Measurements from ENCODE around the gene SHROOM4. TPM values are rescaled to one million over a fixed set of nuclear protein-coding genes. Genes with fewer than 3 reads are reported as not detected.

Gene SHROOM4
- polyA plus RNA-seq, 3 donors = 0.78 to 8.3 (median 6.4) TPM

DNA sequence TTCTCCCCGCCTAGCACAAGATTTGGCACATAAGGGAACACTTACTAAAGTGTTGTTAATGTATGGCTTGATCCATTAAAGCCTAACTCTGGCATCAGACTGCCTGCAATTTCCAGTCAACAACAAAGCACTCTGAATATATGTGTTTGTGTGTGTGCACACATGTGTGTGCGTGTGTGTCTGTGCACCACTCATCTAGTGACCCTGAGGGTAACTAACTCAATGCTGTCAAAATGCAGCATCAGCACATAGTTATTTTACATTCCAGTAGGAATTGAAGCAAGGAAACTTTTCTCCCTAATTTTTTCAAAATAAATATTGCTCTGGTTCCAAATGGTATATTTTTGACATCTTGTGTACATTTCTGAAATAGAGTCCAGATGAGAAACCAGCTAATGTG, 94.4 kb downstream of the SHROOM4 start:
- no peak overlapping the region for H3K27ac ChIP-seq (ENCODE audit: low read depth, low read length)
- 82 to 100% (median 92%) methylated on average over 2 of the region's 2 CpGs for WGBS, 3 donors

DNA sequence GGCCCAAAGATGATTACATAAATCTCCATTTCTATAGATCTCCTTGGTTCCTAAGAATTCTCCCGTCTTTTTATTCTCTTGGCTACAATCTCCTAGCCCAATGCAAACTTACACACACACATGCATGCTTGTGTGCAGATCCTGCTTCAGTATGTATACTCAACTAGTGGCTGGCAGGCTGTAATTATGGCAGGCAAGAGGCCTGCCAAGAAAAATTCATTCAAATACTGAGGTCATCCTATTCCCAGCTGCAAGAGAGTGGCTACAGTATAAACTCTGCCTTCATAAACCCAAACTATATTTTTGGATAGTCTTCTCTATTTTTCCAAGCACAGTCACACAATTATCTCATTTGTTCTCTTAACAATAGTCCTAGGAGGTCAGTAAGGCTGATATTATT, 95.2 kb downstream of the SHROOM4 start:
- WGBS, 3 donors = 80 to 100% (median 92%) methylated on average over 1 of the region's 1 CpG
- no peak overlapping the region for H3K27ac ChIP-seq (ENCODE audit: low read depth, low read length)

DNA sequence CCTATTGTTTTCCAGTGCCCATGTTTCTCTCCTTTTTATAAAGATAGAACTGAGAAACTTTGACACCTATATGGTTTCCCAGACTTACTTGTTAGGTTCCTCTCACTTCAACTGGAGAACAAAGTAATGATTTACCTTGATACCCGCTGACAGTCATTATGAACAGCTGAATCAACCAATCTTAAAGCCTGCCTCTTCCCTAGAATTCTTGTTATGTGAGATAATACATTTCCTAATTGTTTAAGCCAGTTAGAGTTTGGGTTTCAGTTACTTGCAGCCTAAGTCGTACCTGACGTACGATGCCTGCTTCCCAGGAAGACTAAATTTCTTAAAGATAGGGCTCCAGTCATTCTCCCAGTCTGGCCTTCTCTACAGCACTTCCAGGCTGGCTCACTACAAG, 97.3 kb downstream of the SHROOM4 start:
- no peak overlapping the region for H3K27ac ChIP-seq (ENCODE audit: low read depth, low read length)
- 91 to 96% (median 92%) methylated on average over 4 of the region's 4 CpGs for WGBS, 3 donors

DNA sequence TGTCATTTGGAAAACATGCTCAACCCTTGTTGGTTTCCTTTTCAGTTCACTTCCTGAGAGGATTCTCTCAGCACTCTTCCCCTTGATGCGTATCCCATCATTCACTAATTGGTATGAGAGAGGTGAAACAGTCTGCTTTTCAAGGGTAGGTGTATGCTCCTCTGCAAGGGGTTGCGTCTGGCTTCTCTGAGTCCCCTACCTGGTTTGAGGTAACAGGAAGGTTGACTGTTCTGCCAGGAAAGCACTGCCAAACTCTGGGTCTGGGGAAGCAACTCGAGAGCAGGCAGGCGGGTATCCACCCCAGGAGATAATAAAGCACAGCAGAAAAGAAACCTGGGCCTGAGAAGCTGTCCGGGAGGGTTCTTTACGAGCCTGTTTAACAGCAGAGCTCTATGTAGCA, 101.2 kb downstream of the SHROOM4 start:
- no peak overlapping the region for H3K27ac ChIP-seq (ENCODE audit: low read depth, low read length)

DNA sequence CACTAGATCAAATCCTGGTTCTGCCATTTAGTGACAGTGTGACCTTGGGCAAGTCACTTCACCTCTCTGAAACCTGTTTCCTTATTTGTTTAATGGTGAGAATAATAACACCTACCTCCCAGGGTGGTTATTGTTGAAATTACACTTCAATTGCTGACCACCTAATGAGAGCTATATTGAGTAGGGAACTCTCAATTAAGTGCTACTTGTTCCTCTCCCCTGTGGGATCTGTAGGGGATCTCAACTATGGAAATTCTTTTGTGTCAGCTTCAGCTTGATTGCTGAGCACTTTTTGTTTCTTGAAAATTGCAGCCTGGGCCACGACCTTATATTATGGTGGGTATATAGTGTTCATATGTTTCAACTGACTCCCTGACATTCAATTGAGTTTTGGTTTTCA, 102.1 kb downstream of the SHROOM4 start:
- no peak overlapping the region for H3K27ac ChIP-seq (ENCODE audit: low read depth, low read length)
- 33 to 62% (median 56%) methylated on average over 1 of the region's 1 CpG for WGBS, 3 donors

More for the DNA sequence above, 101.2 kb downstream of the SHROOM4 start:
- WGBS, 3 donors = 69 to 93% (median 84%) methylated on average over 6 of the region's 6 CpGs

DNA sequence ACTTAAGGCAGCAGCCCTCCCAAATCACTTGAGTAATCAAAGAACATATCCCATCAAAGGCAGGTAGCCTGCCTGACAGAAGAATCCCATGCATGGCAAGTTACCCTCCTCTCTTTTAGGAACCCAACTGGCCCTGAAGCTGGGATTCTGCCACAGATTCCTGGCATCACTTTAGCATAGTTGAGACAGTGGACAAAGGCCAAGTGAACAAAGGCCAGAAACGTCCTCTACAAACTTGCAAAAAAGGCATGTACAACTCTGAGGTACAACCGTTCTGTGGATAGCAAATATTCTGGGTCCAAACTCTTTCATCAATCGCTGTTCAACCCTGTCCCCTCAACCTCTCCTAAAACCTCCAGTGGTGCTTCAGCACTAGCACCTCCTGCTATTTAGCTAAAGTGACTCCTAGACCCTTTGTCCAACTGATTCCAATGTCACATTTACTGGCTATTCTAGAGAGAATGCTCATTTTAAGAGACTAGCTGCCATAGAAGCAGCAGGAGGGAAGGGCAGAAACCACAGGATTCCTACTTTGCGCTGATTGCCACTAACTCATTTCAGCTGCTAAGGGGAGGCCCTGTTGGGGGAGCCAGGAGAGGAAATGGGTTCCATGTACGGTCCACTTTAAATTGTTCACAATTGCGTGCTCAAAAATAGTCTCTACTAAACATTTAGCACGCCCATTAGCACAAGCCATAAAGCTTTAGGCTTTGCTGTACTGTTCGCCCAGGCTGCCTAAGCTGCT, 105.9 kb downstream of the SHROOM4 start:
- WGBS, 3 donors = 62 to 76% (median 73%) methylated on average over 8 of the region's 8 CpGs
- no peak overlapping the region for H3K27ac ChIP-seq (ENCODE audit: low read depth, low read length)

DNA sequence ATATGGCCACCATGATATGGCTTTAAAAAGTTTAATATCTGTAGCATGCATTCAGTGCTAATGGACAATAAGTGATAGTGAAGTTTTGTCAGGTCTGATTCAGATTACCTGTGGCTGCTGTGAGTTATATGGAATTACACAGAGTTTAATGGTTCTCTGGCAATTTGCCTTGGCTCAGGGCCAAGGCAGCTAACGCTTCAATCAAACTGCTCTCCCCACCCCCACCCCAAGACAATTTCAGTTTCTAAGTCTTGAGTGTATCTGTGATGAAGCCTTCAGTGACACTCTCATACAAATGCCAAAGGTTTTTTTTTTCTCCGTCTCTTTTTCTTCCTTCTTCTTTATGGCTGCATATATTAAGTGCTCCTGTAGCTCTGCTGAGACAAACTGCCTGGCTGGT, 106.6 kb downstream of the SHROOM4 start:
- whole genome bisulfite sequencing, 3 donors = 27 to 38% (median 33%) methylated on average over 2 of the region's 2 CpGs
- H3K27ac ChIP-seq (ENCODE audit: low read depth, low read length) = no peak overlapping the region

DNA sequence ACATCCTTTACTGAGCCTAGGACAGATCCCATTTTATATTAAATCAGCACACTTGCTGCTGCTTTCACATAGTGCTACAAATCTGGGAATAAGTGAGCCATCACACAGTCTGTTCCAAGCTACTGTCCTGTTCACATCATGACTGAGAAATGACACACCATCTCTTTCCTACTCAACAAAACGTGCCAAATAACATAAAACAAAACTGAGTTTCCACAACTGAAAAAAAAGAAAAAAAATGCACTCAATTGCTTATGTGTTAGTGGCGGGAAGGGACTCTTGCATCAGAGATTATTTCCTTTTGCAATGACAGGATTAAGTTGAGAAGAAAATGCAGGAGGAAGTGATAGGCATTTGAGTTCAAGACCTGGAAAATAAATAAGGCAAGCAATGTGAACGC, 109.0 kb downstream of the SHROOM4 start:
- H3K27ac ChIP-seq (ENCODE audit: low read depth, low read length) = no peak overlapping the region
- WGBS, 3 donors = 12 to 50% (median 36%) methylated on average over 3 of the region's 3 CpGs

DNA sequence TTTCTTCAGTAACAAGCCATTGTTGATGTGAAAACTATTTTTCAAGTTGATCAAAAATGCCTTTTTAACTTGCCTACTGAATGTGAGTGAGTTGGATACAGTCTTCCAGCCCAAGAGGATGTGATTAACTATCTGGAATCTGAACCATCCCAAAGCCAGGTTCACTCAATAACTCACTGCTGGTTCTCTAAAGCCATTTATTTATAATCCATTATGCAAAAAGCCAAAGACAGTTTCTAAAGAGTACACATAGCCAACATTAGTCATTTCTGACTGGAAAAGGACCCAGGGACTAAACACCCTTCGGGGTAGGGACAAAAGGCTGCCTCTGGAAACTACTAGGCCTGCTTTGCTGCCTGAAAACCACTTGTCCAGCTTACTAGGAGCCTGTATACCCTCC, 109.6 kb downstream of the SHROOM4 start:
- 41 to 69% (median 42%) methylated on average over 1 of the region's 1 CpG for WGBS, 3 donors
- no peak overlapping the region for H3K27ac ChIP-seq (ENCODE audit: low read depth, low read length)

DNA sequence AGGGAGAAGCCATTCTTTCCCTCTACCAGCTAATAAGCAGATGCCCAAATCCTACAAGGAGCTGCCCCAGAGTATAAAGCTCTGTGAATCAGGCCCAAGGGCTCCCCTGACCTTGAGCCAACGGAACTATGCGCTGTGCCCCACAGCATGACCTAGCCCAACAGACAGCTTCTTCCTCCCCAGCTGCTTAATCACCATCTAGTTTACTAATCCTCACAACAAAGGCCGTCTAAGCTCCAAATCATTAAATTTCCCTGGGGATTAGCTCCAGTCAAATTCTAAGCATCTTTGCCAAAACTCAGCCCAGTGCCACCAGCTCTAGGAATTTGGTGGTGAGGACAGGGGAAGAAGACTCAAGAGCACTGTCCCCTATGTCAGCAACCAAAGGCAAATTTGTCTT, 113.1 kb downstream of the SHROOM4 start:
- WGBS, 3 donors = 32 to 71% (median 51%) methylated on average over 3 of the region's 3 CpGs
- no peak overlapping the region for H3K27ac ChIP-seq (ENCODE audit: low read depth, low read length)

DNA sequence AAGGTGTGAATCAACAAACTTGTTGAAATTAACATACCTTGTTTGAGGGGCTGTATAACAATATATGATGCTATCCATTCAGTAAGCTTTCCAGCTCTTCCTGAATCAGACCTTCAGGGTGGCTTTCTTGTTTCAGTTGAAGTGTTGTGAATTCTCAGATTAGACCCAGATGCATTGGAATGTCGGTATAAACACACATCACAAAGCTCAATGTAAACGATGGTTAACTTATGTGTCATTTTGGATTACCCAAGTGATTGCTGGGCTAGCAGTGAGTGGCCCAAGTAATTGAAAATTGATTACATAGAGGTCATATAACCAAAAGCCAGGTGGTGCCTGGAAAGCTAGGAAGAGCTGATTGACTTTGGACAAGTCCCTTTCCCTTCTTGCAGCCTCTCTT, 115.0 kb downstream of the SHROOM4 start:
- 41 to 85% (median 62%) methylated on average over 2 of the region's 2 CpGs for WGBS, 3 donors

DNA sequence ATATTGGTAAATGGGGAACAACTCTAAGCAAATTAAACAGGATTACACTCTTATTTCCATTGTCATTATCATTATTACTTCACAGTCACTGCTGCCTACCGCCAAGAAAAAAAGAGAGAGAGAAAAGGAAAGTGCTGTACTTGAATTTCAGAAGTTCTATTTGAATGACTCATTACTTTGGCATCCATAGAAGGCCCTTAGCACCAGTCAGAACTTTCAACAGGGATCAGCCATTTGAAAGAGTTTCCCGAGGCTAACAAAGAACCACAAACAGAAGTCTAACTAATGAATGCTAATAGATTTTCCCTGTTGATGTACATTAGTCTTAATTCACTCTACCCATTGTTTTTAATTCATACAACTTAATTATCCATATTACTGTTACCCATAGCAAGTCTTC, 116.3 kb downstream of the SHROOM4 start:
- H3K27ac ChIP-seq (ENCODE audit: low read depth, low read length) = no peak overlapping the region

More for the DNA sequence above, 115.0 kb downstream of the SHROOM4 start:
- no peak overlapping the region for H3K27ac ChIP-seq (ENCODE audit: low read depth, low read length)

DNA sequence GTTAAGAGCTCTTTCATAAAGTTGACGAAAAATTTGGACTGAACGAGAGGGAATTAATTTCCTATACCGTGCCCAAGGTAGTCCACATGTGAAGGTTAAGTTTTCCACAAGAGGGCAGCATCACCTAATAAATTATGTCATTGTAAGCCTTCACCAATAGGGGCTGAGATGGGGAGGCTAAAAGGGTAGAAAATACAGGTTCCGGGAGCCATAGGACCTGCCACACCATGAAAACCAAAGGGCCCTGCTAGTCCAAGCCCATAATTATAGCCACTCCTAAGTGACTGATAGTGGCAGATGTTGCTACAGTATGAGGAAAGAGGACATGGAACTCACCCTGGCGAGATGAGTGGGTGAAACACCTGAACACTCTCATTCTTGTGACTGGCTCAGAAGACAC, 122.2 kb downstream of the SHROOM4 start:
- 18 to 28% (median 19%) methylated on average over 5 of the region's 5 CpGs for WGBS, 3 donors
- no peak overlapping the region for H3K27ac ChIP-seq (ENCODE audit: low read depth, low read length)

More for the DNA sequence above, 116.3 kb downstream of the SHROOM4 start:
- 21 to 28% (median 24%) methylated on average over 2 of the region's 2 CpGs for WGBS, 3 donors

DNA sequence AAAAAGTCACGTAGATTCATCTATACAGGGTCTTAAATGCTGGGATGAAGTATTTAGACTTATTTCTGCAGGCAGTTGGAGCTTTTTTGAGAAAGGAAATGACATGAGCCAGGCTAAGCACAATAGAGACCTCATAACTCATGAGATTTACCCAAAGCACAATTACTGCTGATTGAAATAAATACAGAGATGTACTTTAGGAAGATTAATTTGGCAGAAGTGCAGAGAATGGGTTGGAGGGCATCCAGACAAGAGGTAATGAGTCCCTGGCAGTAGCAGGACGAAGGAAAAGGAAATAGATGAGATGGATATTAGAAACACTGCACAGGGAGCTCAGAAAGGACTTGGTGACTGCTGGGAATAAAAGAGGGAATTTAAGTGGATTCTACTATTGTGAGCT, 129.1 kb downstream of the SHROOM4 start:
- 43 to 63% (median 59%) methylated on average over 2 of the region's 2 CpGs for WGBS, 3 donors
- no peak overlapping the region for H3K27ac ChIP-seq (ENCODE audit: low read depth, low read length)

DNA sequence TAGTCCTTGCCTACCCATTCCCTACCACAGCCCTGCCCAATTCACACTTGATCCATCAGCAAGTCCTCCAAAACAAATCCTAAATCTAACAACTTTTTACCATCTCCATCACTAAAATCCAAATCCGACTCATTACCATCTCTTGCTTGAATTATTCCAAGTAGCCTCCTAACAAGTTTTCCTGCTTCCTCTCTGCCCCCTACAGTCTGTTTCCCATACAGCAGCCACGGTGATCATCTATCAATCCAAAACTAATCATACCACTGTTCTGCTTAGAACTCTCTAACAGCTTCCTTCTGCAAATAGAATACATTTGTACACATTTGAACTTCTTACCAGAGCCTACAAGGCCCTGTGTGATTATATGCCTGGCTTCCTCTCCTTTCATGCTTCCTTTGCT, 133.0 kb downstream of the SHROOM4 start:
- no peak overlapping the region for H3K27ac ChIP-seq (ENCODE audit: low read depth, low read length)
- 46 to 63% (median 57%) methylated on average over 2 of the region's 2 CpGs for WGBS, 3 donors

DNA sequence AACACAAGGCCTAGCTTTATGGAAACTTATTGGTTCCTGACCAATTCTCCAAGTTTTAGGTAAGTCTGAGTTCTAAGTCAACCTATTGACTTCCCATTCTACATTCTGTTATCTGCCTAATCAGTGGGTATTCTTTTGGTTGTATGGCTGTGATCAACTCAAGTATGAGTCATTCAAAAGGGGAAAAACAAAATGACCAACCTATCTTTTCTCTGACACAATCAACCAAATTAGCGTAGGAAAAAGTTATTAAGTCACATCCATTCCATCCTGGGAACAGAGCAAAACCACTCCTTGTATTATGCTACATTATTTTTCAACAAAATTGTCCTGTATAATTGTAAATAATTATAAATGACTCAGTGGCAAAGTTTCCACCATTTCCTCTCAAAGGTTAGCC, 136.2 kb downstream of the SHROOM4 start:
- 70 to 100% (median 78%) methylated on average over 1 of the region's 1 CpG for WGBS, 3 donors

DNA sequence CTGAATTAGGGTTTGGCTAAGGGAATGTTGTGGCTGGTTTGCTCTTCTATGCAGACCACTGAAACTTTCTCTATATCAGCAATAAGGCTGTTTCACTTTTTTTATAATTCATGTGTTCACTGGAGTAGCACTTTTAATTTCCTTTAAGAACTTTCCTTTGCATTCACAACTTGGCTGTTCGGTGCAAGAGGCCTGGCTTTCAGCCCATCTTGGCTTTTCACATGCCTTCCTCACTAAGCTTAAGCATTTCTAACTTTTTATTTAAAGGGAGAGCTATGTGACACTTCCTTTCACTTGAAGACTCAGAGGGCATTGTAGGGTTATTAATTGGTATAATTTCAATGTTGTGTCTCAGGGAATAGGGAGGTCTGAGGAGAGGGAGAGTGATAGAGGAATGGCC, 142.3 kb downstream of the SHROOM4 start:
- H3K27ac ChIP-seq (ENCODE audit: low read depth, low read length) = no peak overlapping the region
- WGBS, 3 donors = 42 to 67% (median 44%) methylated on average over 1 of the region's 1 CpG

More for the DNA sequence above, 136.2 kb downstream of the SHROOM4 start:
- no peak overlapping the region for H3K27ac ChIP-seq (ENCODE audit: low read depth, low read length)

DNA sequence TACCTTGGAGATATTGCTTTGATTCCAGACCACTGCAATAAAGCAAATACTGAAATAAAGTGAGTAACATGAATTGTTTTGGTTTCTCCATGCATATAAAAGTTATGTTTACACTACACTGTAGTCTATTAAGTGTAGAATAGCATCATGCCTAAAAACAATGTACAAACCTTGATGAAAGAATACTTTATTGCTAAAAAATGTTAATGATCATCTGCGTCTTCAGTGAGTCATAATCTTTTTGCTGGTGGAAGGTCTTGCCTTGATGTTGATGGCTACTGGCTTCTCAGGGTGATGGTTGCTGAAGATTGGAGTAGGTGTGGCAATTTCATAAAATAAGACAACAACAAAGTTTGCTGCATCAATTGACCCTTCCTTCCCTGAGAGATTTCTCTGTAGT, 145.1 kb downstream of the SHROOM4 start:
- WGBS, 3 donors = 60 to 93% (median 76%) methylated on average over 1 of the region's 1 CpG
- no peak overlapping the region for H3K27ac ChIP-seq (ENCODE audit: low read depth, low read length)

DNA sequence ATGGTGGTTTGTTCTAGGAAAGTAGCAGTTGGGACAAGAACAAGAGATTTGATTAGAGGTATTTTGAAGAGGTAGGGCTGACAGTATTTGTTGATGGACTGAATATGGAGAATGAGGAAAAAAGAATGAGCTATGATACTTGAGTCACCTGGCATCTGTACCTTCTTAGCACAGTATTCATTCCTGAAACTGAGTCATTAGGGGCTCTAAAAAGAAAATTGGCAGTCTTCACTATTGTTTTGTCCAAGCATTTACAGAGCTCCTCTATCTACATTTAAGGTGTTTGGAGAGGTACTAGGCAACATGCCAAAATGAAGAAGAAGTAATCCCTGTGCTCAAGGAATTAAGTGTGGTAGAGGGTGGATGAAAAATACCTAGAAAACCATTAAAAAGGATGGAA, 165.8 kb downstream of the SHROOM4 start:
- H3K27ac ChIP-seq (ENCODE audit: low read depth, low read length) = no peak overlapping the region

DNA sequence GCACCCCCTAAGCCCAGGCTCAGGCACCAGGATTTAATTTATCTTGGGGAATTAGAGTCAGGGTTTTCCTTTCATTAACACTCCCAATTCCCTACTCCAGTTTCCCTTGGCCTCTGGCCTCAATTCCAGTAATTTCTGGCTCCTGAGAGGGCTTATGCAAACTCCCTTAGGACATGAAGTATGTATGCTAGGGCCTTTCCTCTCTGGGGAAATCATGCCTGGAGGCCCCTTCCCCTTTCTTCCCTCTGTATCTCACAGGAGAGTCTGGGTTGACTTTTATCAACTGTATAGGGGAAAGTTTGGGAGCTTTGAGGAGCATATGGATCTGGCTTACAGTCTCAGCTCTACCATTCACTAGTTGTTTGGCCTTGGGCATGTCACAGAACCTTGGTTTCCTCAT, 169.5 kb downstream of the SHROOM4 start:
- no peak overlapping the region for H3K27ac ChIP-seq (ENCODE audit: low read depth, low read length)

Measured in adipose tissue (tissue), 3 donors.